NCI-H2029 treated with DMSO at 0.1 percent for 48 hours (cell line): ENCODE data around the gene GPHA2.

Experiments used
- DNase-seq: peaks from one replicate; lab custom pipeline; 2025; lab: John Stamatoyannopoulos, UW

GPHA2 gene

DNA sequence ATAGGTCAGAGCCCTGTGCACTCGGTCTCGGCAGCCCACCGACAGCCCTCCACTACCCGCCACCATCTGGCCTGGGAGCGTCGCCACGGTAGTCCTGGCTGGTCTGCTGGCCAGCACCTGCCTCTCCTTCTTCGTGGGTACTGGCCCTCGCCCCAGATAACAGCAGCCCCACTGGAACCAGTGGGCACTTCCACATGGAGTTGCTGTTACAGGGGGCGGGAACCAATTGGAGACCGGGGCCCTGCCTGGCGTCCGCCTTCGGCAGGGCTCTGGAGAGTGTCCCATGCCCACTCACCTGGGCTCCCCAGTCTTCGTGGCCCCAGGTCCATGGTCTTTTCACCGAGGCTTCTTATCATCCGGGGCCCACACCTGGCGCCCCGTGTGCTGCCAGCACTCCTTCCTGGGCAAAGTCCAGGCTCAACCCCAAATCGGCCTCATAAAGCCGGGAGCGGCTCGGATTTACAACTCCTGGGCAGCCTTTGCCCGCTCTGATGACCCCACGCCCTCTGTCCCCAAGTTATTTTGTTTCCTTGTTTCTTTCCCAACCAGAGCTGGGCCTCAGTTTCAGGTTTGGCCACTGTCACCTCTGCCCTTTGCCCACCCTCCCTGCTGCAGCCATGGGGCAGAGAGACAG, 44.4 kb downstream of the GPHA2 start:
- DNase-seq: no peak

DNA sequence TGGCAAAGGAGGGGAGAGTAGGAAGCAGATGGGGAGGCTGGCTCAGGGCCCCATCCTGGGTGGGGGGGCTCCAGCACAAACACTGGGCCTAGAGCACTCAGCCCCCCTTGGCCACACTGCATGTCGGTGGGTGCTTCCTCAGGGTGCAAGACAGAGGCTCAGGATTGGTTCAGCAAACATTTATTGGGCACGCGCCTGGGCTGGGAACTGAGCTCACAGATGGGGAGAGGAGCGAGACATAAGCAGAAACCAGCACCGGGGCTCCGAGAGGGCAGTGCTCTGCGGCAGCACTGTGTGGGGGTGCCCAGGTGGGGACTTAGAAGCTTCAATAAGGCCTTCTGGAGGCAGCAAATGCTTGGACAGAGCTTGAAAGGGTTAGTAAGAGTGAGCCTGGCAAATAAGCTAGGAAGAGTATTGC, 45.2 kb downstream of the GPHA2 start:
- no peak for DNase-seq

DNA sequence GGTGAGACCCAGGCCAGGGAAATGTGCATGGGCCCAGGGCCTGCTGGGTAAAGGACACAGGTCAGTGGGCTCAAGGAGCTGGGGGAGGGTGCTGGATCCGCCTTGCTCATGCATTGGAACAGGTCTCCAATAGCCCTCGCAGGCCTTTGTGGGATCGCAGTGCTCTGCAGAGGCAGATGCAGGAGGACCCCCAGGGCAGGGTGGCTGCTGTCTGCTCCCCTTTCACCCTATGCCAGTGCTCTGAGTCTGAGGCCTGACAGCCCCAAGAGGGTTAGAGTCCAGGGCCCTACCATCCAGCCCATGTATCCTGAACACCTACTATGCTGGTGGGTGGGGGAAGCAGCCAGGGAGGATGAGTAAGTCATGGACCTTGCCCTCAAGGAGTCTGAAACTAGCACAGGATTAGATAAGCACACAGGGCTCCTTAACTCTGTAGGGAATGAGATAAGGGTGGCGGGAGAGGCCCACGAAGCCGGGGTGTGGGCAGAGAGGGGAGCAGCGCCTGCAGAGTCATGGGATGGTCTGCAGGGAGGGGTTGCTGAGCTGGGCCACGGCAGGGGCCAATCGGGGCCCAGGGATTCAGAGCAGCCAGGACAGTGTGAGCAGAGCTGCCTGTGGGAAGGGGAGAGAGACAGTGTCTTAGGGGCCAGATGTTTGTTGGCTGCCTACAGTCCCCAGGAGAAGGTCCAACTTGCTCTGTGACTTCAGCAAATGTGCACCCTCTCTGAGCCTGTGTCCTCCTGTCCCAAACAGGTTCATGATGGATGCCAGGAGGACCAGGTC, 46.8 kb downstream of the GPHA2 start:
- DNase-seq: no peak

DNA sequence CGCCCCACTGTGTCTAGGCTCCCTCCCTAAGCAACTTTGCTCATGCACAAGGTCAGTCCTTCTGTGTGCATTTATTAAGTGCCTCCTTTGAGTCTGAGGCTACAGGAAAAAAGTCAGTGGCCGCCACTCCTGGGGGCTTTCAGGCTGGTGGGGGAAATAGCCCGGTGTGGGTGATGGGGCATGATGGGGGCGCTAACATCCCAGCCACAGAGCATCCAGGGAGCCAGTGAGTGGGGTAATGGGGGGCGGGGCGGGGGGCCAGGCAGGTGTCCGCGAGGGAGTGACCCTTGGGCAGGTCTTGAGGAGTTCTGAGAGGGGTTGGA, 47.3 kb downstream of the GPHA2 start:
- DNase-seq: no peak

DNA sequence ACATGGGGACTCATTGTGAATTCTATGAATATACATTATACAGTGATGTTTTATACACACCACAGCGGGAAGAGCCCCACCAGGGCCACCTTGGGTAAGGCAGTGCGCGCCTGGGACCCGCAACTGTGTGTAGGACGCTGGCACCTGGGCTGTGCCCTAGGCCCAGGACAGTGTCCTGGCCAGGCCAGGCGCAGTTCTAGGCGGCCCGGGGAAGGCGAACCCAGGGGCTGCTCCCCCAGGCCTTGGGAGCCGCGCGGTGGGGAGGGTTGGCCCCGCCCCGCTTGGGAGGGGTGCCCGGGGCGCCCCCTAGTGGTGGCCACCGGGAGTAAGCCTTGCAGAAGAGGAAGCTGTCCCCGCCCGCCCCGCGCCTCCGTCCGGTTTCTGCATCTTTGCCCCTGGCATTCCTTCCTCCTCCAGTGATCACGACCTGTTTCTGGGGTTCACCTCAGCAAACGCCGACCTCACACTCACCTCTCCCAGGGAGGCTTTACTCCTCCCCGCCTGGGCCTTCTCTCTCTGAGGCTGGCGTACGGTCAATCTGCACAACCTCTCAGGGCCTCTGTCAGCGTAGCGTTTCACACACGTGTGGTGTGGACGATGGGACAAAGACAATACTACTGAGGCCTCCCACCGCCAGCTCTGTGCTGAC, 47.8 kb downstream of the GPHA2 start:
- DNase-seq: peak; percentile 3

DNA sequence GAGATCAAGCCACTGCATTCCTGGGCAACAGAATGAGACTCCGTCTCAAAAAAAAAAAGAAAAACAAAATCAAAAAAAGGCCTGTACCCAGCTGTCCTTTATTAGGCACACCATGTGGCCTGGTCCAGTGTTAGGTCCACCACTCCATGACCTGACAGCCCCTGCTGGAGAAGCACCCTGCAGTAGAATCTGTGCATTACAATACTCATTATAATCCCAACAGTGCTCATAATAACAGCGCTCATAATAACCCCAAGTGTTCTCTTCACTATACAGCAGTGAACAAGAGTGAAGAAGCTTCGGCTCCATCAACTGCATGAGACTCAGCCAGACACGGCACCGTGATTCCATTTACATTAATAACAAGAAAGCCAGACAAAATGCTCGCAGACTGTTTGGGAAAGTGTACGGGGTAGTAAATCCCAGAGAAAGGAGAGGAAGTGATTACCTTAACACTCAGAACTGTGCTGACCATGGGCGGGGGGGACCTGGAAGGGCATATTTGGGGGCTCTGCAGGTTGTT, 48.4 kb downstream of the GPHA2 start:
- DNase-seq: no peak

DNA sequence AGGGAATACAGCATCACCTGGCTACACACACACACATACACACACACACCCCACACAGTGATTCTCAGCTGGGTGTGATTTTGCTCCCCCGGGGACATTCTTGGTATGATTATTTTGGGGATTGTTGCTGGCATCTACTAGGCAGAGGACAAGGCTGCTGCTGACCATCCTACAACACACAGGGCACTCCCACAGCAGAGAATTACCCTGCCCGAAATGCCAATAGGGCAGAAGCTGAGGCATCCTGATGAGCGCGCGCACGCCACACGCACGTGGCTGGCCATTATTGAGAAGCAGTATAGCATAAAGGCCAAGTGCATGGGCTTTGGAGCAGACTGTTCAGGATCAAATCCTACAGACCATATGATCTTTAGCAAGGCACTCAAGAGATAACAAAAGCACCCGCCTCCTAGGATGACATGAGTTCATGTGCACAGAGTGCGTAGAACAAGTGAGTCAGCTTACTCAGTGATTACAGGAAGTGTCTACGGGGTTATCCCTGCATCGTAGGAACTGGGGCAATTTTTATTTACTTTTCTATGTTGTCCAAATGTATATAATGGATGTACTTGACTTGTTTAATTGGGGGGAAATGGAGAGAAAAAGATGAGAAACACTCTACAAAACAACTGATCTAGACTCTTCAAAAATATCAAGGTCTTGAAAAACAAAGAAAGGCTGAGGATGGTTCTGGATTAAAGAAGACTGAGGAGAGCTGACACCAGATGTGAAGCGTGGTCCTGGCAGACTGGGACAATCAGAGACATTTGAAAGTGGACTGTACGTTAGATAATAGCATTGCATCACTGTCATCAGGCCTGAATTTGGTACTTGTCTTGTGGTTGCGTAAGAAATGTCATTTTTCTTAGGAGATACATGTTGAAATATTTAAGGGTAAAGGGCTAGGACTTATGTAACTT, 50.1 kb downstream of the GPHA2 start:
- DNase-seq: no peak
